Colon (tissue), 2 donors: Measurements from ENCODE around the gene RB1.

Experiments
- FAIRE-seq: peaks from 2 replicates; lab custom pipeline; 2012; peaks lifted over from hg19 to GRCh38; lab: Jason Lieb, UNC
- donor health status: control.
- donor health status: control.

RB1 gene

DNA sequence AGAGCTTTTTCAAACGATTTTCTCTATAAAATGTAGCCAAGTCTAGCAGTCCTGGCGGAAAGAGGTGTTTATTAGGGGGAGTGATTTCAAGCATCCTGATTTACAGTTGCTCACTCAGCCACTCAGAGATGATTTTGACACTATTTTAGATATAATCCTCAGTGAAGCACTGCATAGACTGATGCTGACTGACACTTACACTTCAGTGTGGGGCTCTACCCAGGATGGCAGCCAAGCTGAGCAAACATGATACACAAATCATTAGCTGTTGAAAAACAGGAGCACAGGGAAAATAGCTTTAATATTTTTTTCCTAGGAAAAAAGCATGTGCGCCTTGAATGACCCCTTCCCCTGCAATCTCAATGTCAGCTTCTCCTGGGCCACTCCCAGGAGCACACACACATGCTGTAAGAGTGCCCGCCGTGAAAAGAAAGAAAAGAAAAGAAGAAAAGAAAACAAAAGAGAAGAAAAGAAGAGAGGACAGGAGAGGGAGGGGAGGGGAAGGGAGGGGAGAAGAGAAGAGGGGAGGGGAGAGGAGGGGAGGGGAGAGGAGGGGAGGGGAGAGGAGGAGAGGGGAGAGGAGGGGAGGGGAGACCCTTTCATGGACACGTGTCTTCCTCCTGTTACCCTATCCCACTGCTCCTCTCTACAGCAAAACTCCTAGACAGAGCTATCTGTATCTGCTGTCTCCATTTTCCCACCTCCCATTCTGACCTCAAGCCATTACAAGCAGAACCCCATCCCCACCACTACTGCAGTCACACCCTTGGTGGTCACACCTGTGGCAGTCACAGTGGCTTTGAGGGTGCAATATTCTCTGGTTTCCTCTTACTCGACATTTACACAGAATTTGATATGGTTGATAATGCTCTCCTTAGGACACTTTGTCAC lies 193.0 kb downstream of the RB1 start:
- FAIRE-seq = no peak

DNA sequence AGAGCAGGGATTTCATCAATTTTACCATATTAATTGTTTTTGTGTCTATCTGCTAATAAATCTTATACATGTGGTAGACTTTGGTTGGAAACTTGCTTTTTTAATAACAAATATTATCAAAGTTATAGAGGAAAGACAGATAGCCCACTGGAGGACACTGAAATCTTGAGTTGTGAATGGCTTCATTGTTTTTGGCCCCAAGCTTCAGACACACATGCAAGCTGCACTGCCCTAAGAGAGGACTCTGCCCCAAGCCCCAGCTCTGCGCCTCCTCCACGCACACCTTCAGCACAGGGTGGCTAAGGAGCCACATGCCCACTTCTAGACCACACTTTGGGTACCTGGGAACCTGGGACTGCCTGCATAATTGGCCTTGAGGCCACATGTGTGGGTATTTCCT lies 194.1 kb downstream of the RB1 start:
- no peak for FAIRE-seq

DNA sequence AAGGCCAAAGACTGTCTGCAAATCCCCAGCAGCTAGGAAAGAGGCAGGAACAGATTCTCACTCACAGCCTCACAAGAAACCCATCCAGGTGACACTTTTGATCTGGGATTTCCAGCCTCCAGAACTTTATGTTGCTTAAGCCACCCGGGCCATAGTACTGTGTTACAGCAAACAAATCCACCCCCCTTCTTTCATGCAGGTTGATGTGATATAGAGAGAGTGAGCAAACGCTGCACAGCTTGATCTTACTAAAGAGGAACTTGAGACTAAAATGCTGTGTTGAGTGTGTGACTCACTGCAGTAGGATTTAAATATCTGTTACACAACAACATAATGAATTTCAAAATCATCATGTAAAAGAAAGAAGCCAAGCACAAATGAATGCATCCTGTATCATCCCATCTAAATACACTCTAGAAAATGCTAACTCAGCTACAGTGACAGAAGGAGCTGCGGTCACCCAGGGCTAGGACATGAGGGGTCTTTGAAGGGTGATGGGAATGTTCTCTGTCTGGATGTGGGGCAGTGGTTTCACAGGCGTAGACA lies 197.2 kb downstream of the RB1 start:
- no peak for FAIRE-seq

DNA sequence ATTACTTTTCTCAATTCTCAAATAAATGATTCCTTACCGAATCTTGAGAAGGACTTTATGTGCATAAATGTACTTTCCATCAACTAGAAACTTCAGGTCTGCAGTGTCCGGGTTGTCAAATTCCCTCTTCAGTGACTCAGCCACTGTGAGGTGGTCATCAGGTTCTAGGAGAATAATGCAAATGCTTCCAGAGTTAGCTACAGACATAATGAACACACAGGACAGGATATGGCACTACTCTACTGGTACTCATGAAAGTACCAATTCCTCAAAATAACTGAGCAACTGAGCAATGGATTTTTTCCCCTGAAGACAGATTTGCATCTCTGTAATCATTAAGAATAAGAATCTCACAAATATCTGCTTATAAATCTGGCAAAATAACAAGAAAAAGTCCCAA lies 198.2 kb downstream of the RB1 start:
- no peak for FAIRE-seq

DNA sequence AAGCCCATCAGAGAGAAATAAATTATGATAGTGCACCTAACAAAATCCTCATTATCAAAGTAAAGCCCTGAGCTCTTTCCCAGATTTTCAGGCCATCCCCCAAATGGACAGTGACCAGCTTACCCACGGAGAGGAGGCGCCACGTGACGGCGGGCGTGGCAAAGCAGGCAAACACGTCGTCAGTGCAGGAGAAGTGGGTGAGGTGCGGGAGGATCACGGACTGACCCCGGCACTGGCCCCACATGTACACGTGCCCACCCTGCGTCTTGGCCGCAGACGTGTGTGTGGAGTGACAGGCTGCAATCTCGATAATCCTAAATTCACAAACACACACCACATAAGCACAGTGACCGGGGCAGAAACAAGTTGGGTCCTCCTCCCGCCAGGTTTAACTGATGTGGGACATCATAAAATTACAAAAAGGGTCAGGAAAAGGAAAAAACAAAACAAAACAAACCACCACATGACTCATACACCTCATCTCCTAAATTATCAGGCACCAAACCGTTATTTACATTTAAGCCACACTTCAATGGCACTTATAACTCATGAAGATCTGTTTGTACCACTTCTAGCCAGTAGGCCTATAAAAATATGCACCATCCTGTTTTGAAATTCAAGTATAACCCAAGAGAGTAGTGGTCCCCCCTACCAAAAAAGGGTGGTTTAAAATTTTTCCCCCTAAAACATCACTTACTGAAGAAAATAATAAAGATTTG lies 199.2 kb downstream of the RB1 start:
- FAIRE-seq = no peak

DNA sequence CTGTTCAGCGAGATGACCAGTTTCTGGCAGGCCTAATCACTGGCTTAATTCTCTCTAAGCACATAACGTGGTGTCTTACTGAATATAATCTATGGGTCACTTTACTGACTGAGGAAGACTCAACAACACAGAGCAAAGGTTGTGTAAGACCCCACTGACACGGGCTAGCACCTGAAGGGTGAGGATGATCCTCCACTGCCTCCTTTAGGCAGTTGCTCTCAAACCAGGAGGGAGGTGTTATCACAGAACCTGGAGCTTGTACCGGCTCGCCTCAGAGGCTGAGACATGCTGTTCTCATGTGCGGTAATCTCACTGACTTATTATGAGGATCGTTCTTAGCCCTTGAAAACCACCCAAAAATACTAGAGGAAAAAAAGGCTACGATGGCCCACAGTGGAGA lies 201.1 kb downstream of the RB1 start:
- FAIRE-seq = no peak

DNA sequence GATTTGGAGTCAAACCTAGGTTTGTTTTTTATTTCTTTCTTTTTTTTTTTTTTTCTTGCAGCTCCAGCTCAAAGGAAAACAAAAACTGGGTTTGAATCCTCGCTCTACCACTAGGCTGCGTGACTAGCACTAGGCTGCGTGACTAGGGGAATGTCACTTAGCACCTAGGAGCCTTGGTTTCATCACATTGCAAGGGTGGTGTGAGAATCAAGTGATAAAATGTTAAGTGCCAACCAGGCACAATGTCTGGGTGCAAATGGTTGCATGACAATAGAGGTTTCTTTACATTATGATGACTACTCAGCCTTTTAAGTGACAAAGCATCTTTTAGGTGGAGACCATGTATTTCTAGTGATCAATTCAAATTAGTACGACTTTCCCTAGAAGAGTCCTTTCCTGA lies 201.5 kb downstream of the RB1 start:
- FAIRE-seq = no peak

DNA sequence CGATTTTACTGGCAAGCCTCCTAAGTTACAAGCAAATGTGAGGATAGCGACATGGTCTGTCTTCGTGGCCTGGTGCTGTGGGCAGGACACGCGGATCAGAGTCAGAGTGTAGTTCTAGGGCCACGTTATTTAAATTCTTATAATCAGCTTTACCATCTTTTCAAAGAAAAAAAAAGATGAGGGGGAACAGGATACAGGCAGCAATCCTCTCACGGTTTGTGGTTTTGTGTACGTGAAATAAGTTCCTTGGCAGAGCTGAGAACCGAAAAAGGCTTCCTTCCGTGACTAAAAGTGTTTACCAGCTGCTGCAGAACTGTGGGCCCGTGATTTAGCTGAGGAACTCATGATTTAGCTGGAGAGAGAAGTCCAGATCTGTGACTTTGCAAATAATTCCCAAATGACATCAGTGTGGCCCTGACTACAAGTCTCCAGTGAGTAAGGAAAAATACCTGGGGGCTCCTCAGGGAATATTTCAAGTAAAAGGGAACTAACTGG lies 202.1 kb downstream of the RB1 start:
- no peak for FAIRE-seq

DNA sequence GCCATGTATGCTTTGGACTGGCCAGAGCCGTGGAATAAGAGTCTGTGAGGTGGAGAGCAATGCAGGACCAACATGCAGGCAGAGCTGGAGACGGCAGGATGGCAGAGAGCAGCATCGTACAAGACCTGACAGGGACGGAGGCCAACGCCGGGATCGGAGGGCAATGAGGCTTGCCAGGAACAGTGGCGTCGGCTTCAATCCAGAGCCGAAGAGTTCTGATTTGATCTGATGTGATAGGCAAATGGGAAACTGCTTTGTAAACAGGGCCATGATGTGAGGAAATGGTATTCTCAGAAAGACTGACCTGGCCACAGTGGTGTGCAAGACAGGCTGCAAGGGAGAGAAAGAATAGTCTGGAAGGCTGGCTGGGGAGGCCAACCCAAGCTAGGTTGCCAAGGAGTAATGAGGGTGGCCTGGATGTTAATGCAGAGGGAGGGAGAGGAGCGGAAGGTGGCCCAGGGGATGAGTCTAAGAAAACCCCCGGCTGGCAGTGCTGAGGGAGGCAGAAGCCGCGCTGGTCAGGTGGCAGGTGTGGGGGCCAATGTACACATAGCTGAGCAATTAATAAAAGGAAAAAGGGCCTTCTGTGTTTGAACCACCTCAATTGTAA lies 202.6 kb downstream of the RB1 start:
- FAIRE-seq = no peak

DNA sequence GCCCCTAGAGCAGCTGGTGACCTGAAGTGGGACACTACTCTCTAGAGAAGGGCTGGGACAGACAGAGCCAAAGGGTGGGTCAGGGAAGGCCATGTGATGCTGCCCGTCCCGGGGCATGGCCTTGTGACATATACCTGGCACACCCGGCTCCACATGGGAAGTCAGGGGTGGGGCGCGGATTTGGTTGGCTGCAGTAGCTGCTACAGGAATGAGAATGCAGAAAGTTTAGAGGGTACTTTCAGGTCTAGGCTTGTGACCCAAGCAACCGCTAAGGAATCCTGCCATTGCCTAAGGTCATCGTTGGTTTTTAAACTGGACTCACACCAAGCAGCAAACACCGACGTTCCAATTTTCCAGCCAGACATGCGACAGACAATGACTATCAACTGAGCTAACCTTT lies 203.5 kb downstream of the RB1 start:
- no peak for FAIRE-seq

DNA sequence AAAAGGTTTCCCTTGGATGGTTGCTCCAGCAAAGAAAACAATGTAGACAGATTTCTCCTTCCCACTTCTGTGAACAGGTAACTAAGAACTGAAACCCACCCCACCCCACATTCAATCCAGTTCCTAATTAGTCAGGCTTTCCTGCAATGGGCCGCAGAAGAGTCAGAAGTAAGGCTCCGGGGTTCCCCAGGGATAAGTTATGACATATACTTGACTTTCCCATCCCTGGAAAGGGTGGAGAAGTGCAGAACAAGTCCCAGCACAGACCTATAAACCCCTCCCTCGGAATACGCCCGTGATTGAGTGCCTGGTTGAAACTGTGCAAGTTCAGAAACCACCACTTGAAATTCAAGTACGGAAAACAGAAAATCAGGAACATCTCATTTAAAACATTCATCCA lies 204.5 kb downstream of the RB1 start:
- FAIRE-seq = no peak

DNA sequence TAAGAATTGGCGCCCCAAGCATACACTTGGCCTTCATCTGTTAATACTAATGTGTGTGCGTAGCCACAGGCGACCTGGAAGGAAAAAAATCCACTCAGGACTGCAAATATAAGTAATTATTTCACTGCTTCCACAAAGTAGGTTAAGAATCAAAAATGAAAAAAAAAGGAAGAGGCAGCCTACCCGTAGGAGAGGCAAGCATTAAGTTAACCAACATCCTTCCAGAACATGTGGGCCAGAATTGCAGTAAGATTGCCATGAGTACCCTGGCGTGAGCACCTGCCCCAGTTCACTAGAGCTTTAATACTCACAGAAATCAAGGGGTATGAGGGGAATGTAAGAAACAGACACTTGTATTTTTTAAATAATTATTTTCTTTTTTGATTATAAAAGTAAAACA lies 207.1 kb downstream of the RB1 start:
- FAIRE-seq = no peak

DNA sequence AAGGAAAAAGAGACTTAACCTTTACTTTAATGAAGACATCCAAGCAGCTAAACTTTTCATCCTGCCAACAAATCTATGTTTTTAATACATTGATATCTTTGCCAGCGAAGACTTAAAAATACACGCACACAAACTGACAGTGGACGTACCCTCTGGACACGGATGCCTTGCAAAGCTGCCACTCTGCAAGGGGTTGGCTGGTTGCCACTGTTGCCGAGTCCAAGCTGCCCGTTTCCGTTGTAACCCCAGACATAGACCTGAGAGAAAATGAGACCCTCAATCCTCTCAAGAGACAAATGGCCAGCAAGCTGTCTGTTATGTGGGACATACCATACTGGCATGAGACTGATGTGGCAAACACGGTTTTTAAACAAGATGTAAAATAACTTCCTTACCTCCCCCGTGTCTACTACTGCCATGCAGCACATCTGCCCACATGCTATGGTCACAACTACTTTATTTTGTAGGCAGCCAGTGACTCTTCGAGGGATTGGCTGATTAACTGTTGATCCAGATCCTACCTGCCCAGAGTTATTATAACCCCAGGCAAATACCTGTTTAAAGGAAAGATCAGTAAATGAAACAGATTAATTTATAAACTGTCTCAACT lies 208.2 kb downstream of the RB1 start:
- no peak for FAIRE-seq

DNA sequence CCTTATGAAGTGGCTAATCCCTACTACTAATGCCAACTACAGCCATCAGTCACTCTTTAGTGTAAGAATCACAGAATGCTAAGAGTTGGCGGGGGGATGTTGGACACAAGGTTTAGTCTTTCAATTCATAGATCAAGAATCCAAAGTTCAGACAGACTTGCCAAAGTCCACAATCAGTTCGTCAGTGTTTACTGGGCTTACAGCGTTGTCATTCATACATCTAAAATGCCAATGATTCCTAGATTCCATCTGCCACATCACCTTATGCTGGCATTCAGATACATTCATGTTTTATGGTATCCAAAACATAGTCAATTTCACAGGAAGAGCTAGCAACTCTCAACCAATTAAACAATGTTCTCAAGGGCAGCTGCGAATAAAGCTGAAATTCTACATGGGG lies 211.2 kb downstream of the RB1 start:
- no peak for FAIRE-seq

DNA sequence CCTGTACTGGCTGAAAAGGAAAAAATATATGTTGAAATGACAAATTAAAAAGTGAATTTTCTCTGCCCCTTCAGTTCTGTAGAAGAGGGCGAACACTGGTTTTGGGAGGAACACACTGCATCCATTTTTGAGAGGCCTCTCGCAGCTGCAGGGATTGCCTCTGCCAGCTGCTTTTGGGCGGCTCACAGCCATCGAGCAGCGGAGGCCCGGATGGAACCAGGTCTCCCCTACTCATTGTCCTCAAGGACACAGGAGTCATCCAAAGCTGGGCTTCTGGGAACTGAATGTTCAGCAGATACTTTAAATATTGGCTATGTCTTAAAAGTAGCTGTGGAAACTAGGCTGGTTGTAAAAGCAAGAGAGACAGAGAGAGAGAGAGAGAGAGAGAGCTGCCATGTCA lies 212.2 kb downstream of the RB1 start:
- no peak for FAIRE-seq

DNA sequence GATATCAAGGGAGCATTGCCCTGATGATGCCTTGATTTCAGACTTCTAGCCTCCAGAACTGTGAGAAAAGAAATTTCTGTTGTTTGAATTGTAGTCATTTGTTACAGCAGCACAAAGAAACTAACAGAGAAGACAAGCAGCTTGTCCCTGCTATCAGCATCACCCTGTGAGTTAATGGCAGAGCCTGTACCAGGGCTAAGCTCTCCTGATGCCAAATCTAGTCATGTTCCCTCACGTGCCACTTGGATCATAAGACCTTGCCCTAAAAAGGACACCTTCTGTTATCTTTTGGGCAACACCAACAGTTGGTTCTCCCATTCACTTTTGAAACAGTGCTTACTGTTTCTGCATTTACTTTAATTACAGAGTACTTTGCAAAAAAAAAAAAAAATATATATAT lies 214.5 kb downstream of the RB1 start:
- FAIRE-seq = no peak

DNA sequence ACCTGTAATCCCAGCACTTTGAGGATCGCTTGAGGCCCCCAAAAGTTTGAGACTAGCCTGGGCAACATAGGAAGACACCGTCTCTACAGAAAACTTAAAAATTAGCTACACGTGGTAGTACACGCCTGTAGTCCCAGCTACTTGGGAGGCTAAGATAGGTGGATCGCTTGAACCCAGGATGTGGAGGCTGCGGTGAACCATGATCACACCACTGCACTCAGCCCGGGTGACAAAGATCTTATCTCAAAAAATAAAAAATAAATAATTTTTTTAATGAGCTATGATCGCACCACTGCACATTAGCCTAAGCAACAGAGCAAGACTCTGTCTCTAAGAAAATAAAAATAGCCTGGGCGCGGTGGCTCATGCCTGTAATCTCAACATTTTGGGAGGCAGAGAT lies 222.7 kb downstream of the RB1 start:
- no peak for FAIRE-seq

DNA sequence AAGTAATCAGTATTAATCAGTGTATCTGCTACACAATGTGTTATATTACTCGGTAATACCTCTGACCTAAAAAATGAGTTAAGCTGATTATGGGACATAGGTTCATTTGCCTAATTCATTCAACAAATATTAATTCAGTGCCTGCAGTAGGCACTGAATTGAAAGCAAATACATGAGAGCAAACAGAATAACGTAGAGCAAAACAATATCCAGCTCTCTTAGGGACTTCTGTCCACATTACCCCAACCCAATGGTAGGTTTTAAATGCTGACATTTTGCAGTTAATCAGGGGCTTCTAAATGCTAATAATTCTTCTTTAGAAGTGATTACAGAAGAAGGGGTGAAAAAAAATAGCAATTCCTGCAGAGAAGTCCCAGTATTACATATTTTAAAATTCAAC lies 224.4 kb downstream of the RB1 start:
- no peak for FAIRE-seq

DNA sequence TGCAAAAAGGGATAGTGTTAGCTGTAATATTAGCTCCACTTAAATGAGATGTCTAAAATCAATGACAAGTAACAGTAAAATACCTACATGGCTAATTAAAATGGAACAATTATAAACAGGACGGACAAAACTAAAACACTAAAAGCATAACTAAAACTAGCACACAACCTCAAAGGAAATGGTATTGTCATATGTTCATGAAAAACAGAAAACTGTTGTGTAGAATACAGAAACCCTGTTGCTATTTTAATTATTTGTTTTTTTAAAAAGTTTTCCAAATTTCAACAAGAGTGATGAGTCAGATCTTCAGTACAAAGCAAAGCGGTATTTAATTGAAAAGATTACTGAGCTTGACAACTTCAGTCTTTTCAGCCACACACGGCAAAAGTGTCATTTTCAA lies 225.2 kb downstream of the RB1 start:
- FAIRE-seq = peak; percentile 18

DNA sequence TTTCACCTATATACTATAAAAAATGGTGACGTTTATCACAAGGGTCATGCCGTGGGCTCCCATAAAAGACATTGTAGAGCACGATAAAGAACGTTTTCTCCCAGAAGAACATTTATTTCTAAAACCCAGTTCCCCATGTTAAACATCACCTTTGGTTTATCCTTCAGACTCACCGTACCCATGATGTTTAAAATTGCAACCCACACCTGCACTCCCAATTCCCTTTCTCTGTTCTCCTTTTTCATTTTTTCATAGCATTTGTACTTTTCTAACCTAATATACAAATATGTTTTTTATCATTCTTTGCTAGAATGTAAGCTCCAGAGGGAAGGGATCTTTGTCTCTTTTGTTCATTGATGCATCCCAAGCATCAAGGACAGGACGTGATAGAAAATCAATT lies 227.3 kb downstream of the RB1 start:
- no peak for FAIRE-seq
